ENCODE data around the gene DPM3.

DNA sequence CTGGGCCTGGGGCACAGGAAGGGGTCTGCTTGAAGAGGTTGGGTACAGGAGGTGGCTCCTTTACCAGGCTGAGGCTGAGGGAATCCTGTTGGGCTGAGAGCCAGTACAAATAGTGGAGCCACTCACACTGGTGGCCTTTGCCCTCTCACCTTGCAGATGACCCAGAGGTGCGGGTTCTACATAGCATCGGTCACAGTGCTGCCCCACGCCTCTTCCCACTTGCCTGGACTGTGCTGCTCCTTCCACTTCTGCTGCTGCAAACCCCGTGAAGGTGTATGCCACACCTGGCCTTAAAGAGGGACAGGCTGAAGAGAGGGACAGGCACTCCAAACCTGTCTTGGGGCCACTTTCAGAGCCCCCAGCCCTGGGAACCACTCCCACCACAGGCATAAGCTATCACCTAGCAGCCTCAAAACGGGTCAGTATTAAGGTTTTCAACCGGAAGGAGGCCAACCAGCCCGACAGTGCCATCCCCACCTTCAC lies 6.5 kb downstream of the DPM3 start:
- TF ChIP-seq CTCF (IDR thresholded peaks at IDR 0.05 in 2 of 3, conservative IDR thresholded peaks at IDR 0.05 in 1 of 3; ENCODE audit: borderline replicate concordance in 1 of 3, insufficient read depth in 1 of 3, low read depth in 2 of 3, low read length in 2 of 3) (no peak), RAD21 (IDR thresholded peaks at IDR 0.05; ENCODE audit: low read depth) (no peak), EZH2 (IDR thresholded peaks at IDR 0.05) (no peak), POLR2A (IDR thresholded peaks at IDR 0.05; ENCODE audit: borderline replicate concordance, extremely low read depth, insufficient read depth, insufficient read length) (no peak), EZH2phosphoT487 (IDR thresholded peaks at IDR 0.05; ENCODE audit: borderline replicate concordance) (no peak)

All from HCT116 (cell line).